Measurements from ENCODE around the gene URI1. TPM values are rescaled to one million over a fixed set of nuclear protein-coding genes. Genes with fewer than 3 reads are reported as not detected.

Gene URI1
- total RNA-seq, 1 donor from 2014 or later: 43.7 TPM

DNA sequence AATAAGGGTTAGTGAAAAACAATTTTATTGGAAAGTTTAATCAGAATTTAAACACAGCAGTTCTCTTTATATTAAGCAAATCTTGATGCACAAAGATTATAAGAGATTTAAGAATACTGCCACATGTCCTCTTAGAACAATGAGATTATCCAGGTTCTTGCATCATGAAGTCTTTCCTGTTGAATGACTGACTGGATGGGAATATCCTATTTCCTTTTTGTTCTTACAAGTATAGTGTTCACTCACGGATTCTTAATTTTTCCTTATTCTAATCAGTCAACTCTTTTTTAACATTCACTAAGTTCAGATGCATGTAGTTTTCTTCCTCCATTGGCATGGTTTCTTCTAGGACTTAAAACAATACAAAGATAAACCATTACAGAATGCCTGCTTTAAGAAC, 10.1 kb downstream of the URI1 start:
- no peaks in the 10 kb centered on the region for H3K27me3 Mint-ChIP-seq (ENCODE audit: unreplicated experiment)
- H3K36me3 Mint-ChIP-seq (ENCODE audit: unreplicated experiment): no peaks in the 10 kb centered on the region
- peaks cover 4% of the 10 kb centered on the region for H3K9me3 Mint-ChIP-seq (ENCODE audit: unreplicated experiment)
- H3K4me1 Mint-ChIP-seq (ENCODE audit: unreplicated experiment): peaks cover 20% of the 10 kb centered on the region
- H3K4me3 Mint-ChIP-seq (ENCODE audit: unreplicated experiment): no peak overlapping the region
- TF ChIP-seq, protein P1, sequence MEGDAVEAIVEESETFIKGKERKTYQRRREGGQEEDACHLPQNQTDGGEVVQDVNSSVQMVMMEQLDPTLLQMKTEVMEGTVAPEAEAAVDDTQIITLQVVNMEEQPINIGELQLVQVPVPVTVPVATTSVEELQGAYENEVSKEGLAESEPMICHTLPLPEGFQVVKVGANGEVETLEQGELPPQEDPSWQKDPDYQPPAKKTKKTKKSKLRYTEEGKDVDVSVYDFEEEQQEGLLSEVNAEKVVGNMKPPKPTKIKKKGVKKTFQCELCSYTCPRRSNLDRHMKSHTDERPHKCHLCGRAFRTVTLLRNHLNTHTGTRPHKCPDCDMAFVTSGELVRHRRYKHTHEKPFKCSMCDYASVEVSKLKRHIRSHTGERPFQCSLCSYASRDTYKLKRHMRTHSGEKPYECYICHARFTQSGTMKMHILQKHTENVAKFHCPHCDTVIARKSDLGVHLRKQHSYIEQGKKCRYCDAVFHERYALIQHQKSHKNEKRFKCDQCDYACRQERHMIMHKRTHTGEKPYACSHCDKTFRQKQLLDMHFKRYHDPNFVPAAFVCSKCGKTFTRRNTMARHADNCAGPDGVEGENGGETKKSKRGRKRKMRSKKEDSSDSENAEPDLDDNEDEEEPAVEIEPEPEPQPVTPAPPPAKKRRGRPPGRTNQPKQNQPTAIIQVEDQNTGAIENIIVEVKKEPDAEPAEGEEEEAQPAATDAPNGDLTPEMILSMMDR (IDR thresholded peaks at IDR 0.05): no peak
- DNase-seq (ENCODE audit: extremely low spot score, unreplicated experiment): no peak
- no peak overlapping the region for H3K27ac Mint-ChIP-seq (ENCODE audit: unreplicated experiment)

DNA sequence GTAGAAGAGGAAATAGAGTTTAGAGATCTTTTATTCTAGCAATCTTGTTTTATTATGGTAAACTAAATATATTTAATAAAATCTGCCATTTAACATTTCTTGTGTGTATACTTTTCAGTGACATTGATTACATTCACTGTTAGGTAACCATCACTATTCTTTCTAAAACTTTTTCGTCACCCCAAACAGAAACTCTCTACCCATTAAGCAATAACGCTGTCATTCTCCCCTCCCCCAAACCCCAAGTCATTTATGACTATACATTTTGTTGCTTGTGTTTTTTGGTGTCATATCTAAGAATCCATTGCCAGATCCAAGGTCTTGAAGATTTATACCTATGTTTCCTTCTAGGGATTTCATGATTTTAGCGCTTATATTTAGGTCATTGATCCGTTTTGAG, 10.6 kb downstream of the URI1 start:
- H3K9me3 Mint-ChIP-seq (ENCODE audit: unreplicated experiment): peaks cover 4% of the 10 kb centered on the region
- TF ChIP-seq, protein P1 (IDR thresholded peaks at IDR 0.05): no peak
- H3K4me3 Mint-ChIP-seq (ENCODE audit: unreplicated experiment): no peak overlapping the region
- H3K27me3 Mint-ChIP-seq (ENCODE audit: unreplicated experiment): no peaks in the 10 kb centered on the region
- H3K36me3 Mint-ChIP-seq (ENCODE audit: unreplicated experiment): no peaks in the 10 kb centered on the region
- no peak for DNase-seq (ENCODE audit: extremely low spot score, unreplicated experiment)
- H3K27ac Mint-ChIP-seq (ENCODE audit: unreplicated experiment): no peak overlapping the region
- peaks cover 17% of the 10 kb centered on the region for H3K4me1 Mint-ChIP-seq (ENCODE audit: unreplicated experiment)

DNA sequence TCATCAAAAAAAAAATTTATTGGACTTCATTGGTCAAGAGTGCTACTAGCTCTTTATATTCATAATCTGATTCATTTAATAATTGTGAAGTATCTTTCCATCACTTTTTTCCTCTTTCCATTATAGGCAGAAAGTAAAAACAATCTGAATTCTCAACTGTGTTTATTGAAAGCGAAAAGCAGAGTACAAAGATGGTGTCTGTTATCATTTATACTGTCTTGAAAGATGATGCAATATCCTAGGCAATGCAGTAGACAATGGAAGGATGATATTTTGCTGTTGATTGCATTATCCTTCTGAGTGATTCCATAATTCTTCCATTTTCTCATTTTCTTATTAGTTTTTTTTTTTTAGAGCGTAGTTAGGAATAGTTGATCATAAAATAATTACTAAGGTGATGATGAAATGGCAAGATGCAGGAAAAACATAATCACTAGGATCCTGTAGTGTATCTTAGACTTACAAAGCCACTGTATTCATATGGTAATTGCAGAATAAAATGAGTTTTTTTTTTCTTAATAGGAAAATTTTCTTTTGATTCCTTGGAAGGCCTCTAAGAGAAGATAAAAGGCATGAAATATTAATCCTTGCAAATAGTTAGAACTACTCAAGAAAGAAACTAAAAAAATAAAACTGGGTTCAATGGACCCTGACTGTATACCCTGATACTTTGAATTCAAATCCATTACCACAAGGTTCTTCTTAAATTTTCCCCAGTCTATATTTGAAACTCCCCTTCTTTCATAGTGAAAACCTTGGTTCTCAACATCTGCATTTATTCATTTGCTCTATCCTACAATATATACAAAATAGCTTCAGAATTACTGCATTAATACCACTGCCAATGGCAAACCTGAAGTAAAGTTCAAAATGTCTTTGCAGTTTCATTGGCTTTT, 11.6 kb downstream of the URI1 start:
- Mint-ChIP-seq H3K27ac (ENCODE audit: unreplicated experiment) (peak overlapping the region; percentile 59), H3K27me3 (ENCODE audit: unreplicated experiment) (no peaks in the 10 kb centered on the region), H3K36me3 (ENCODE audit: unreplicated experiment) (no peaks in the 10 kb centered on the region), H3K4me3 (ENCODE audit: unreplicated experiment) (no peak overlapping the region), H3K4me1 (ENCODE audit: unreplicated experiment) (peaks cover 8% of the 10 kb centered on the region), H3K9me3 (ENCODE audit: unreplicated experiment) (peaks cover 4% of the 10 kb centered on the region)
- DNase-seq (ENCODE audit: extremely low spot score, unreplicated experiment): no peak
- TF ChIP-seq, protein P1 (IDR thresholded peaks at IDR 0.05): no peak

DNA sequence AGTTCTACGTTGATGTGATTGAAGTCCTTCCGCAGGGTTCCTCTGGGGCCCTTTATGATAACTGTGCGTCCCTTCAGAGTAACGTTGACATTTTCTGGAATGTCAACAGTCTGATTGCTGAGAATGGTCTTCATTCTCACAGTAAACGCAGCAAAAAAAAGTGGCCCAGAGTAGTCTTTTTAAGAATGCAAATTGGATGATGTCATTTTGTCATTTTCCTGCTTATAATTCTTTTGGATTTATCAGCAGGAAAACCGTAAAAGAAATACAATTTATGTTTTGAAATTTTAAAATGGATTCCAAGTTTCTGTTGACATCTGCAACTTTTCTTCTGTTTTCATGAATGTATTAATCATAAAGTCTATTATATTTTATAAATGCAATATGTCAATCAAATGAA, 14.8 kb downstream of the URI1 start:
- peaks cover 4% of the 10 kb centered on the region for H3K9me3 Mint-ChIP-seq (ENCODE audit: unreplicated experiment)
- no peak overlapping the region for H3K4me3 Mint-ChIP-seq (ENCODE audit: unreplicated experiment)
- TF ChIP-seq, protein P1 (IDR thresholded peaks at IDR 0.05): no peak
- H3K36me3 Mint-ChIP-seq (ENCODE audit: unreplicated experiment): peaks cover 2% of the 10 kb centered on the region
- H3K27me3 Mint-ChIP-seq (ENCODE audit: unreplicated experiment): no peaks in the 10 kb centered on the region
- H3K4me1 Mint-ChIP-seq (ENCODE audit: unreplicated experiment): peaks cover 11% of the 10 kb centered on the region
- no peak overlapping the region for H3K27ac Mint-ChIP-seq (ENCODE audit: unreplicated experiment)
- no peak for DNase-seq (ENCODE audit: extremely low spot score, unreplicated experiment)

DNA sequence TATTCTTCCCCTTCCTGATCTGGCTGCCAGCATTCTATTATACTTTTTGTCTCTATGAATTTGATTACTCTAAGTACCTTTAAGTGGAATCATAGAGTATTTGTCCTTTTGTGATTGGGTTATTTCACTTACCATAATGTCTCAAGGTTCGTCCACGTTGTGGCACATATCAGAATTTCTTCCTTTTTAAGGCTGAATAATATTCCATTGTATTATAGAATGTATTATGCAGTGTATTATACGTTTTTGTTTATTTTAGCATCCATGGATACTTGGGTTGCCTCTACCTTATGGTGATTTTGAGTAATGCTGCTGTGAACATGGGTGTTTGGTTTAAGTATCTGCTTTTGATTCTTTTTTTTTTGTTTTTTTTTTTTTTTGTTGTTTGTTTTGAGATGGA, 19.3 kb downstream of the URI1 start:
- Mint-ChIP-seq H3K4me3 (ENCODE audit: unreplicated experiment) (no peak overlapping the region), H3K9me3 (ENCODE audit: unreplicated experiment) (no peaks in the 10 kb centered on the region), H3K27ac (ENCODE audit: unreplicated experiment) (no peak overlapping the region), H3K36me3 (ENCODE audit: unreplicated experiment) (peaks cover 2% of the 10 kb centered on the region), H3K27me3 (ENCODE audit: unreplicated experiment) (no peaks in the 10 kb centered on the region), H3K4me1 (ENCODE audit: unreplicated experiment) (peaks cover 35% of the 10 kb centered on the region)
- TF ChIP-seq, protein P1 (IDR thresholded peaks at IDR 0.05): no peak
- no peak for DNase-seq (ENCODE audit: extremely low spot score, unreplicated experiment)

All from osteocyte (in vitro differentiated cells).